Mesenchymal stem cell (in vitro differentiated cells and primary cell): ENCODE measurements around the gene LYRM9.
"Not testable (repeated sequence)": the region's sequence is repeated elsewhere in the genome, so short reads cannot be mapped to it uniquely, and the experiment has no call there.

ENCODE experiments used
- DNase-seq: peaks from one replicate; pipeline ENCODE4 v3.0.0-alpha.2; 2013
- H2AFZ ChIP-seq: one replicate; pipeline ENCODE4 v1.6.1; 2013; ENCODE audit warnings: low read depth, mild to moderate bottlenecking, control low read depth, inconsistent platforms, low read length, moderate library complexity
- H2AK5ac ChIP-seq: 2 replicates; pipeline ENCODE4 v1.6.1; 2013; ENCODE audit warnings: low read length, moderate library complexity, mild to moderate bottlenecking, inconsistent platforms; ENCODE audit not compliant: severe bottlenecking
- H2BK120ac ChIP-seq: one replicate; pipeline ENCODE4 v1.6.1; 2013; ENCODE audit warnings: low read depth, mild to moderate bottlenecking, inconsistent platforms, low read length, moderate library complexity
- H2BK12ac ChIP-seq, 2 experiments: one replicate each; pipeline ENCODE4 v1.6.1; 2013; ENCODE audit warnings: inconsistent platforms in 2 of 2, low read length in 2 of 2, mild to moderate bottlenecking in 2 of 2, moderate library complexity in 2 of 2, control low read depth in 1 of 2
- H2BK15ac ChIP-seq: one replicate; pipeline ENCODE4 v1.6.1; 2013; ENCODE audit warnings: mild to moderate bottlenecking, low read depth, inconsistent platforms; ENCODE audit not compliant: poor library complexity, severe bottlenecking
- H2BK5ac ChIP-seq: 2 replicates; pipeline ENCODE4 v1.6.1; 2013; ENCODE audit warnings: low read depth, mild to moderate bottlenecking, low read length, control low read depth, inconsistent platforms; ENCODE audit not compliant: poor library complexity, severe bottlenecking
- H3K14ac ChIP-seq, 2 experiments: one replicate each; pipeline ENCODE4 v1.6.1; 2013; ENCODE audit warnings: inconsistent platforms in 2 of 2, low read length in 2 of 2, control low read depth in 1 of 2, mild to moderate bottlenecking in 1 of 2, moderate library complexity in 1 of 2
- H3K18ac ChIP-seq, 2 experiments: one replicate each; pipeline ENCODE4 v1.6.1; 2013; ENCODE audit warnings: inconsistent platforms in 2 of 2, low read length in 2 of 2, control low read depth in 1 of 2, low read depth in 1 of 2, mild to moderate bottlenecking in 1 of 2
- H3K23ac ChIP-seq, 2 experiments: one replicate each; pipeline ENCODE4 v1.6.1; 2013; ENCODE audit warnings: inconsistent platforms in 2 of 2, low read length in 2 of 2, mild to moderate bottlenecking in 2 of 2, moderate library complexity in 2 of 2, control low read depth in 1 of 2
- H3K27ac ChIP-seq: 2 replicates; pipeline ENCODE4 v1.5.1; 2013; ENCODE audit warnings: mild to moderate bottlenecking, moderate library complexity, low read length, control low read depth, inconsistent platforms; ENCODE audit not compliant: poor library complexity, severe bottlenecking
- H3K27me3 ChIP-seq, 2 experiments: 2 replicates each; pipeline versions ENCODE4 v1.6.1 to v1.7.0; 2013; ENCODE audit warnings: low read length in 2 of 2, mild to moderate bottlenecking in 2 of 2, moderate library complexity in 2 of 2, control low read depth in 1 of 2, inconsistent platforms in 1 of 2; ENCODE audit not compliant: control insufficient read depth in 1 of 2, insufficient read depth in 1 of 2
- H3K36me3 ChIP-seq, 2 experiments: 2 replicates each; pipeline versions ENCODE4 v1.6.1 to v1.7.0; 2013; ENCODE audit warnings: low read length in 2 of 2, control low read depth in 1 of 2, inconsistent platforms in 1 of 2, low read depth in 1 of 2, mild to moderate bottlenecking in 1 of 2; ENCODE audit not compliant: insufficient read depth in 2 of 2, control insufficient read depth in 1 of 2
- H3K4ac ChIP-seq, 2 experiments: one replicate each; pipeline ENCODE4 v1.6.1; 2013; ENCODE audit warnings: inconsistent platforms in 2 of 2, low read length in 2 of 2, mild to moderate bottlenecking in 2 of 2, moderate library complexity in 2 of 2, control low read depth in 1 of 2, low read depth in 1 of 2
- H3K4me1 ChIP-seq: 2 replicates; pipeline ENCODE4 v1.6.1; 2013; ENCODE audit warnings: low read depth, low read length, control low read depth; ENCODE audit not compliant: control insufficient read depth, insufficient read depth
- H3K4me2 ChIP-seq: 2 replicates; pipeline ENCODE4 v1.6.1; 2013; ENCODE audit warnings: low read length, mild to moderate bottlenecking, inconsistent platforms; ENCODE audit not compliant: poor library complexity, severe bottlenecking
- H3K4me3 ChIP-seq, 2 experiments: 2 replicates each; pipeline versions ENCODE4 v1.5.1 to v1.7.0; 2013; ENCODE audit warnings: low read length in 2 of 2, mild to moderate bottlenecking in 2 of 2, control low read depth in 1 of 2, low read depth in 1 of 2; ENCODE audit not compliant: insufficient read depth in 1 of 2
- H3K79me1 ChIP-seq: replicated peaks from 2 replicates; pipeline ENCODE4 v1.6.1; 2013; ENCODE audit warnings: mild to moderate bottlenecking, control low read depth, low read length, inconsistent platforms; ENCODE audit not compliant: poor library complexity, severe bottlenecking
- H3K9ac ChIP-seq: 2 replicates; pipeline ENCODE4 v1.7.0; 2013; ENCODE audit warnings: mild to moderate bottlenecking, low read length, moderate library complexity
- H3K9me3 ChIP-seq: 2 replicates; pipeline ENCODE4 v1.7.0; 2013; ENCODE audit warnings: mild to moderate bottlenecking, low read length; ENCODE audit not compliant: control insufficient read depth
- H4K8ac ChIP-seq: one replicate; pipeline ENCODE4 v1.6.1; 2013; ENCODE audit warnings: inconsistent platforms, mild to moderate bottlenecking, low read length, moderate library complexity
- H4K91ac ChIP-seq: one replicate; pipeline ENCODE4 v1.6.1; 2013; ENCODE audit warnings: mild to moderate bottlenecking, low read length, inconsistent platforms
- WGBS: methylation state at CpG from one replicate; pipeline ENCODE4 v1.1.7; 2013; ENCODE audit warnings: mixed read lengths; 5-methylcytosine and 5-hydroxymethylcytosine counted together

The LYRM9 gene

DNA sequence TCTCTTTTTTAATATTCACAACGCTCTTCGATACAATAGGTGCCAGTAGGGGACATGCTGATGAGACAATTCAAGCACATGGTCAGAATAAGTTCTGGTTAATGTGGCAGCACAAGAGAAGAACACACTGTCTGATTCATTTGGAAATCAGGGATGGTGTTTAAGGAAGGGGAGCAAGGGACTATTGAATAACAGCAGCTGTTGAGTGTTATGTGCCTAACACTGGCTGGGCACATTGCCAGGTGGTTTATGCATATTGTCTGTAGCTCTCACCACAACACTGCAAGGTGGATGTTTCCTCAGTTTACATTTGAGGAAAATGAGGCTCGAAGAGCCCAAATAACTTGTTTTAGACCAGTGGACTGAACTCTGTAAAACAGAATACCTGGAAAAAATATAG is 44.2 kb downstream of the LYRM9 start:
- Histone ChIP-seq H3K4ac (no peak overlapping the region), H3K23ac (no peak overlapping the region), H3K9me3 (no peaks in the 10 kb centered on the region), H3K4me3 (no peak overlapping the region), H3K14ac (no peak overlapping the region), H3K27me3 (peaks cover 11 to 22% of the 10 kb centered on the region in 2 experiments), H3K79me1 (no peaks in the 10 kb centered on the region), H3K36me3 (no peaks in the 10 kb centered on the region), H3K18ac (no peak overlapping the region), H2AFZ (no peak overlapping the region), H4K91ac (no peak overlapping the region), H2BK5ac (no peak overlapping the region), H3K4me1 (no peaks in the 10 kb centered on the region), H3K4me2 (no peak overlapping the region), H2BK120ac (no peak overlapping the region), H2BK12ac (no peak overlapping the region), H4K8ac (no peak overlapping the region), H3K27ac (no peak overlapping the region), H3K9ac (no peak overlapping the region), H2AK5ac (no peak overlapping the region), H2BK15ac (no peak overlapping the region)
- no peak for DNase-seq
- 87% methylated on average over 2 of the region's 3 CpGs for WGBS

GRCh38 chr17:27846808-27847307 is 46.3 kb downstream of the LYRM9 start:
- H3K9ac ChIP-seq, H4K91ac ChIP-seq, H3K4me2 ChIP-seq, H3K27ac ChIP-seq, H2BK15ac ChIP-seq, H3K79me1 ChIP-seq, H2BK120ac ChIP-seq, H2AK5ac ChIP-seq, H3K9me3 ChIP-seq, H3K4ac ChIP-seq, H2BK12ac ChIP-seq, H4K8ac ChIP-seq, H3K4me1 ChIP-seq, DNase-seq, H3K27me3 ChIP-seq, H2BK5ac ChIP-seq, H3K36me3 ChIP-seq, H2AFZ ChIP-seq, H3K14ac ChIP-seq, H3K4me3 ChIP-seq, H3K18ac ChIP-seq, H3K23ac ChIP-seq: not testable (repeated sequence)
- 78% methylated on average over 11 of the region's 11 CpGs for WGBS

- 90% methylated on average over 23 of the region's 23 CpGs for WGBS
- Histone ChIP-seq H2BK12ac (no peak overlapping the region), H3K36me3 (no peaks in the 10 kb centered on the region), H2BK15ac (no peak overlapping the region), H3K27ac (no peak overlapping the region), H3K9me3 (no peaks in the 10 kb centered on the region), H4K8ac (no peak overlapping the region), H3K4ac (no peak overlapping the region), H3K14ac (no peak overlapping the region), H2BK5ac (no peak overlapping the region), H2AFZ (no peak overlapping the region), H3K18ac (no peak overlapping the region), H3K4me1 (no peaks in the 10 kb centered on the region), H3K4me2 (no peak overlapping the region), H3K23ac (no peak overlapping the region), H2BK120ac (no peak overlapping the region), H3K4me3 (no peak overlapping the region), H3K79me1 (no peaks in the 10 kb centered on the region), H3K27me3 (peaks cover 5 to 8% of the 10 kb centered on the region in 2 experiments), H2AK5ac (no peak overlapping the region), H4K91ac (no peak overlapping the region), H3K9ac (no peak overlapping the region)
- DNase-seq, result no peak
Observed at GRCh38 chr17:27846042-27846655, 47.0 kb downstream of the LYRM9 start.

- 81% methylated on average over 11 of the region's 13 CpGs for WGBS
- Histone ChIP-seq H3K4me2 (no peak overlapping the region), H3K79me1 (no peaks in the 10 kb centered on the region), H3K4me3 (no peak overlapping the region), H3K14ac (no peak overlapping the region), H3K4me1 (no peaks in the 10 kb centered on the region), H2BK15ac (no peak overlapping the region), H3K9ac (no peak overlapping the region), H2AK5ac (no peak overlapping the region), H3K23ac (no peak overlapping the region), H3K36me3 (no peaks in the 10 kb centered on the region), H2BK5ac (no peak overlapping the region), H3K27me3 (peaks cover 4 to 8% of the 10 kb centered on the region in 2 experiments), H3K4ac (no peak overlapping the region), H4K8ac (no peak overlapping the region), H3K18ac (no peak overlapping the region), H2AFZ (no peak overlapping the region), H4K91ac (no peak overlapping the region), H2BK12ac (no peak overlapping the region), H2BK120ac (no peak overlapping the region), H3K27ac (no peak overlapping the region), H3K9me3 (no peaks in the 10 kb centered on the region)
- no peak for DNase-seq
Observed at GRCh38 chr17:27845264-27846041, 47.7 kb downstream of the LYRM9 start.
